Measurements from ENCODE around the gene TRABD2B.

Gene TRABD2B

GRCh38 chr1:47818682-47819573 is 178.3 kb downstream of the TRABD2B start:
- no peak for DNase-seq

GRCh38 chr1:47817861-47818260 is 179.3 kb downstream of the TRABD2B start:
- no peak for DNase-seq

GRCh38 chr1:47816325-47817071 is 180.7 kb downstream of the TRABD2B start:
- no peak for DNase-seq

GRCh38 chr1:47814612-47815395 is 182.4 kb downstream of the TRABD2B start:
- no peak for DNase-seq

GRCh38 chr1:47813970-47814369 is 183.2 kb downstream of the TRABD2B start:
- no peak for DNase-seq

GRCh38 chr1:47812904-47813514 is 184.2 kb downstream of the TRABD2B start:
- no peak for DNase-seq

- DNase-seq, result no peak
These were observed 186.1 kb downstream of the TRABD2B start for GRCh38 chr1:47810964-47811682.

- no peak for DNase-seq
These were observed 187.7 kb downstream of the TRABD2B start for GRCh38 chr1:47809301-47810084.

GRCh38 chr1:47808612-47809011 is 188.6 kb downstream of the TRABD2B start:
- DNase-seq, result no peak

- no peak for DNase-seq
These were observed 191.2 kb downstream of the TRABD2B start for GRCh38 chr1:47805921-47806361.

- DNase-seq, result no peak
These were observed 192.2 kb downstream of the TRABD2B start for GRCh38 chr1:47805018-47805417.

GRCh38 chr1:47803815-47804501 is 193.2 kb downstream of the TRABD2B start:
- DNase-seq, result no peak

GRCh38 chr1:47797575-47797974 is 199.6 kb downstream of the TRABD2B start:
- no peak for DNase-seq

GRCh38 chr1:47796626-47797025 is 200.6 kb downstream of the TRABD2B start:
- no peak for DNase-seq

- no peak for DNase-seq
These were observed 202.1 kb downstream of the TRABD2B start for GRCh38 chr1:47795102-47795501.

- DNase-seq, result no peak
These were observed 202.7 kb downstream of the TRABD2B start for GRCh38 chr1:47794530-47794929.

- no peak for DNase-seq
These were observed 203.1 kb downstream of the TRABD2B start for GRCh38 chr1:47794081-47794480.

- no peak for DNase-seq
These were observed 203.6 kb downstream of the TRABD2B start for GRCh38 chr1:47793563-47793962.

- no peak for DNase-seq
These were observed 204.4 kb downstream of the TRABD2B start for GRCh38 chr1:47792779-47793178.

GRCh38 chr1:47791879-47792608 is 205.1 kb downstream of the TRABD2B start:
- no peak for DNase-seq
